ENCODE results near the gene FILIP1. TPM values are rescaled to one million over a fixed set of nuclear protein-coding genes. Genes with fewer than 3 reads are reported as not detected.

FILIP1 gene
- total RNA-seq, 3 donors from 2014 or later (not counting 1 experiment from before 2014, with no cell fraction given), result not detected

DNA sequence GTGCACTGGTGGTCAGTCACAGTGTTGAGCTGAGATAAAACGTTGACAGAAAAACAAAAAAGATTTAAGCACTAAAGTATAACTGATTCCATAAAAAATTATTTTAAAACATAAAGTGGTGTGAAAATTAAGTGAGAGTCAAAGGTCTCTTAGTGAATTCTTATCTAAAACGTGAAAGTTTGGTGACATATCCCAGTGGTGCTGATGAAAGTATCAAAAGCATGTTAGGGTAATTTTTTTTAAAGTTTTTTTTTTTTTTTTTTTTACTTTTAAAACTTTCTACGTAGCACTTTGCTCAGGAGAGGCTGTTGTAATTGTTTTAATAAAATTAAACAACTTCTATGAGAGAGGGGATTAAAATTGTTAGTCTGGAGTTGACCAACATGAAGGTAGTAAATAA, 143.4 kb downstream of the FILIP1 start:
- no peaks in the 10 kb centered on the region for H3K36me3 Mint-ChIP-seq
- H3K27ac Mint-ChIP-seq, result no peak overlapping the region
- TF ChIP-seq, protein P1, sequence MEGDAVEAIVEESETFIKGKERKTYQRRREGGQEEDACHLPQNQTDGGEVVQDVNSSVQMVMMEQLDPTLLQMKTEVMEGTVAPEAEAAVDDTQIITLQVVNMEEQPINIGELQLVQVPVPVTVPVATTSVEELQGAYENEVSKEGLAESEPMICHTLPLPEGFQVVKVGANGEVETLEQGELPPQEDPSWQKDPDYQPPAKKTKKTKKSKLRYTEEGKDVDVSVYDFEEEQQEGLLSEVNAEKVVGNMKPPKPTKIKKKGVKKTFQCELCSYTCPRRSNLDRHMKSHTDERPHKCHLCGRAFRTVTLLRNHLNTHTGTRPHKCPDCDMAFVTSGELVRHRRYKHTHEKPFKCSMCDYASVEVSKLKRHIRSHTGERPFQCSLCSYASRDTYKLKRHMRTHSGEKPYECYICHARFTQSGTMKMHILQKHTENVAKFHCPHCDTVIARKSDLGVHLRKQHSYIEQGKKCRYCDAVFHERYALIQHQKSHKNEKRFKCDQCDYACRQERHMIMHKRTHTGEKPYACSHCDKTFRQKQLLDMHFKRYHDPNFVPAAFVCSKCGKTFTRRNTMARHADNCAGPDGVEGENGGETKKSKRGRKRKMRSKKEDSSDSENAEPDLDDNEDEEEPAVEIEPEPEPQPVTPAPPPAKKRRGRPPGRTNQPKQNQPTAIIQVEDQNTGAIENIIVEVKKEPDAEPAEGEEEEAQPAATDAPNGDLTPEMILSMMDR (IDR thresholded peaks at IDR 0.05), result no peak
- H3K27ac ChIP-seq (ENCODE audit: low read length), result no peak overlapping the region
- H3K4me1 Mint-ChIP-seq, result no peaks in the 10 kb centered on the region
- no peak overlapping the region for H3K4me3 ChIP-seq (ENCODE audit: low read length)
- H3K4me3 Mint-ChIP-seq, result no peak overlapping the region
- intact Hi-C loops (cut with micrococcal nuclease), result no loop called here
- peaks cover 16 to 25% of the 10 kb centered on the region in 2 donors for H3K27me3 Mint-ChIP-seq (ENCODE audit: low read depth in 2 of 2)
- no peak for ATAC-seq
- no peaks in the 10 kb centered on the region for H3K9me3 ChIP-seq (ENCODE audit: control insufficient read depth, insufficient read depth, low read length)
- no peaks in the 10 kb centered on the region for H3K36me3 ChIP-seq (ENCODE audit: control insufficient read depth, insufficient read depth, low read length)
- peaks cover 15% of the 10 kb centered on the region for H3K27me3 ChIP-seq (ENCODE audit: control insufficient read depth, insufficient read depth, low read length)
- WGBS (ENCODE audit: insufficient coverage), result 67% methylated on average over 1 of the region's 3 CpGs
- no peaks in the 10 kb centered on the region for H3K9me3 Mint-ChIP-seq
- no peak for DNase-seq
- no peaks in the 10 kb centered on the region for H3K4me1 ChIP-seq (ENCODE audit: control insufficient read depth, insufficient read depth, low read length)

DNA sequence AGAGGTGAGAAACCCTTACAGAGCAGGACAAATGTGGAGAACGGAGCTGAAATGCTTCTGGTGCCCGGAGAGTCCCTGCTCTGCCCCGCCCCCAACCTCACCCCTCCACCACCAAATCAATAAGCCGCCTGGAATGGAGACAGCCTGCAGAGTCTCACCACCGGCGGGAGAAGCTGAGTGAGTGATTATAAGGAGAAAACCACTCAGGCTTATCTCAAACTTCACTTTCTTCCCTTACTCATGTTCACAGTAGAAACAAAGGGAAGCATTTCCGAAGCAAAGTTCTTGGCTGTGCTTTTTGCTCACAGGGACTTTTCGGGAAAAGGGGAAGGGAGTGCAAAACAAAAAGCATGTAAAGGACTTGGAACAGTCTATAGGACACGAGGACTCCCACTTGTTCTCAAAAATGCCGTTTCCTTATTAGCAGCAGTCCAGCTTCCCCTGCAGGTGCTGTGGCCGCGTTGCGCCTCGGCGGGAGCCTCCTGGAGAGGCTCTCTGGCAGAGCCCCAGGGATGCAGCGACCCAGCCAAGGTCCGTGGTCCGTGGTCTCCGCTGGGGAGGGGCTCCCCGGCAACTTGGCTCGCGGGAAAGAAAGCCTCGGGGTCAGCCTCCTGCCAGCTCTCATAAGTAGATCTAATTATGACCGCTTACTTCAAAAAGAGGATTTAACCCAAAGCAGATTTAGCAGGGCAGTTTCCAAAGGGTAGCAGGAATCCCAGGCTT, 144.2 kb downstream of the FILIP1 start:
- ATAC-seq (no peak), DNase-seq (no peak)
- no peak overlapping the region for H3K4me3 ChIP-seq (ENCODE audit: low read length)
- no peaks in the 10 kb centered on the region for H3K9me3 ChIP-seq (ENCODE audit: control insufficient read depth, insufficient read depth, low read length)
- H3K27ac ChIP-seq (ENCODE audit: low read length), result no peak overlapping the region
- no peaks in the 10 kb centered on the region for H3K36me3 ChIP-seq (ENCODE audit: control insufficient read depth, insufficient read depth, low read length)
- H3K27me3 ChIP-seq (ENCODE audit: control insufficient read depth, insufficient read depth, low read length), result peaks cover 15% of the 10 kb centered on the region
- no peaks in the 10 kb centered on the region for H3K9me3 Mint-ChIP-seq
- no peaks in the 10 kb centered on the region for H3K4me1 ChIP-seq (ENCODE audit: control insufficient read depth, insufficient read depth, low read length)
- TF ChIP-seq, protein P1 (IDR thresholded peaks at IDR 0.05), result no peak
- peaks cover 16 to 25% of the 10 kb centered on the region in 2 donors for H3K27me3 Mint-ChIP-seq (ENCODE audit: low read depth in 2 of 2)
- 5% methylated on average over 20 of the region's 24 CpGs for WGBS (ENCODE audit: insufficient coverage)
- no peaks in the 10 kb centered on the region for H3K36me3 Mint-ChIP-seq
- intact Hi-C loops (cut with micrococcal nuclease), result no loop called here
- H3K4me1 Mint-ChIP-seq, result no peaks in the 10 kb centered on the region
- no peak overlapping the region for H3K4me3 Mint-ChIP-seq
- no peak overlapping the region for H3K27ac Mint-ChIP-seq

DNA sequence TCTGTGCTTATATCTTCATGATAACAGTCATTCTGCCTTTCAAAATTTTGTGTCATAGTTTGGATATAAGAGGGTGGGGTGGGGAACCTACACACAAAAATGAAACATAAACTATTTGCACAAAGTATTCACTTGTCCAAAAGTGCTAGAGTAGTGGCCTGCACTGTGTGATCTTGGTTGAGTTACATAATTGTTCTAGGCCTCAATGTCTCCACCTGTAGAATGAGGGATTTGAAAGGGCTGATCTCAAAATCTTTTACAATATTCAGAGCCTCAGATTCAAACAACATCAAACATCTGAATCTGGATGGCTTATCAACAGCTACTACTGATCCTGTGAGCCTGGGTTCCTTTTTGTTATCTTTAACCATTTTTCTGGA, 144.7 kb downstream of the FILIP1 start:
- no peaks in the 10 kb centered on the region for H3K36me3 Mint-ChIP-seq
- ATAC-seq (no peak), DNase-seq (no peak)
- no peak overlapping the region for H3K27ac Mint-ChIP-seq
- no peaks in the 10 kb centered on the region for H3K9me3 Mint-ChIP-seq
- TF ChIP-seq, protein P1 (IDR thresholded peaks at IDR 0.05), result no peak
- H3K27me3 ChIP-seq (ENCODE audit: control insufficient read depth, insufficient read depth, low read length), result peaks cover 15% of the 10 kb centered on the region
- H3K4me3 Mint-ChIP-seq, result no peak overlapping the region
- H3K4me1 ChIP-seq (ENCODE audit: control insufficient read depth, insufficient read depth, low read length), result no peaks in the 10 kb centered on the region
- H3K4me1 Mint-ChIP-seq, result no peaks in the 10 kb centered on the region
- intact Hi-C loops (cut with micrococcal nuclease), result no loop called here
- no peak overlapping the region for H3K4me3 ChIP-seq (ENCODE audit: low read length)
- H3K36me3 ChIP-seq (ENCODE audit: control insufficient read depth, insufficient read depth, low read length), result no peaks in the 10 kb centered on the region
- H3K27ac ChIP-seq (ENCODE audit: low read length), result no peak overlapping the region
- H3K27me3 Mint-ChIP-seq (ENCODE audit: low read depth in 2 of 2), result peaks cover 16 to 25% of the 10 kb centered on the region in 2 donors
- H3K9me3 ChIP-seq (ENCODE audit: control insufficient read depth, insufficient read depth, low read length), result no peaks in the 10 kb centered on the region
